CD4-positive, CD25-positive, alpha-beta regulatory T cell (primary cell): Measurements from ENCODE around the gene NAPB. TPM values are rescaled to one million over a fixed set of nuclear protein-coding genes. Genes with fewer than 3 reads are reported as not detected.

Experiments
- ATAC-seq, 2 donors: fragments of 150-1000 bp; cut with Tn5 transposase; one replicate each; pipeline ENCODE4 v1.10.0; 2021; ENCODE audit warnings: low read depth in 2 of 2, moderate number of reproducible peaks in 2 of 2, moderate library complexity in 1 of 2
- DNase-seq, 3 donors: peaks; one replicate each; pipeline versions ENCODE4 v3.0.0 to v3.0.0-alpha.2; 2012 to 2022; ENCODE audit warnings: mixed read lengths in 1 of 3
- H3K27ac ChIP-seq: one replicate; pipeline ENCODE4 v1.7.0; 2013; ENCODE audit warnings: mild to moderate bottlenecking, low read length; ENCODE audit not compliant: insufficient read depth, poor library complexity, severe bottlenecking
- H3K27me3 ChIP-seq: one replicate; pipeline ENCODE4 v1.7.0; 2013; ENCODE audit warnings: low read length; ENCODE audit not compliant: control insufficient read depth, insufficient read depth
- H3K36me3 ChIP-seq: one replicate; pipeline ENCODE4 v1.7.0; 2013; ENCODE audit warnings: mild to moderate bottlenecking, low read length, moderate library complexity; ENCODE audit not compliant: control insufficient read depth, insufficient read depth
- H3K4me1 ChIP-seq: 2 replicates; pipeline ENCODE4 v1.7.0; 2013; ENCODE audit warnings: mild to moderate bottlenecking, low read length; ENCODE audit not compliant: insufficient read depth, control insufficient read depth, poor library complexity, severe bottlenecking
- H3K4me3 ChIP-seq: one replicate; pipeline ENCODE4 v1.7.0; 2013; ENCODE audit warnings: low read depth, mild to moderate bottlenecking, low read length, moderate library complexity
- H3K9me3 ChIP-seq, 2 experiments: 1 replicate in 1 of 2; 2 replicates in 1 of 2; pipeline ENCODE4 v1.7.0; 2013; ENCODE audit warnings: low read length in 2 of 2, mild to moderate bottlenecking in 1 of 2, moderate library complexity in 1 of 2; ENCODE audit not compliant: control insufficient read depth in 2 of 2
- H3K27ac Mint-ChIP-seq, 3 donors: one replicate each; pipeline ENCODE4 v1.8.0; 2020 to 2022; ENCODE audit warnings: mild to moderate bottlenecking in 3 of 3, mixed read lengths in 3 of 3, moderate library complexity in 2 of 3
- H3K27me3 Mint-ChIP-seq: one replicate; pipeline ENCODE4 v1.8.0; 2022; ENCODE audit warnings: mild to moderate bottlenecking, mixed read lengths
- H3K36me3 Mint-ChIP-seq: one replicate; pipeline ENCODE4 v1.8.0; 2020; ENCODE audit warnings: mixed read lengths
- H3K4me1 Mint-ChIP-seq, 4 donors: one replicate each; pipeline ENCODE4 v1.8.0; 2020 to 2022; ENCODE audit warnings: mixed read lengths in 4 of 4, mild to moderate bottlenecking in 1 of 4
- H3K4me3 Mint-ChIP-seq, 4 donors: one replicate each; pipeline ENCODE4 v1.8.0; 2020 to 2022; ENCODE audit warnings: mild to moderate bottlenecking in 4 of 4, mixed read lengths in 4 of 4, moderate library complexity in 3 of 4
- H3K9me3 Mint-ChIP-seq, 7 donors: one replicate each; pipeline ENCODE4 v1.8.0; 2020 to 2022; ENCODE audit warnings: mixed read lengths in 7 of 7, mild to moderate bottlenecking in 3 of 7, moderate library complexity in 2 of 7
- polyA plus RNA-seq, 4 donors: library from polyadenylated mRNA; unstranded; fragments of 300-500 nt; fragmentation: Illumina TruSeq; gene quantifications; one replicate each; pipeline ENCODE4 v1.2.3, GENCODE V29; 2021
- total RNA-seq: library from RNA; stranded (reverse); gene quantifications from one replicate; pipeline ENCODE4 v1.2.3, GENCODE V29; 2022

NAPB gene
- total and polyA plus RNA-seq, 5 donors from 2014 or later, result 3.6 to 10.6 (median 4.5) TPM

GRCh38 chr20:23386304-23387117, 34.8 kb downstream of the NAPB start:
- Histone ChIP-seq H3K9me3 (no peaks in the 10 kb centered on the region), H3K4me3 (no peak overlapping the region), H3K36me3 (peaks cover 24% of the 10 kb centered on the region), H3K27me3 (no peaks in the 10 kb centered on the region), H3K4me1 (no peaks in the 10 kb centered on the region), H3K27ac (no peak overlapping the region)
- Mint-ChIP-seq H3K4me1 (peaks cover 0 to 6% (median 3%) of the 10 kb centered on the region in 4 donors), H3K27ac (no peak overlapping the region), H3K9me3 (no peaks in the 10 kb centered on the region), H3K27me3 (no peaks in the 10 kb centered on the region), H3K4me3 (no peak overlapping the region), H3K36me3 (peaks cover 36% of the 10 kb centered on the region)
- ATAC-seq, result no peak
- no peak for DNase-seq

DNA sequence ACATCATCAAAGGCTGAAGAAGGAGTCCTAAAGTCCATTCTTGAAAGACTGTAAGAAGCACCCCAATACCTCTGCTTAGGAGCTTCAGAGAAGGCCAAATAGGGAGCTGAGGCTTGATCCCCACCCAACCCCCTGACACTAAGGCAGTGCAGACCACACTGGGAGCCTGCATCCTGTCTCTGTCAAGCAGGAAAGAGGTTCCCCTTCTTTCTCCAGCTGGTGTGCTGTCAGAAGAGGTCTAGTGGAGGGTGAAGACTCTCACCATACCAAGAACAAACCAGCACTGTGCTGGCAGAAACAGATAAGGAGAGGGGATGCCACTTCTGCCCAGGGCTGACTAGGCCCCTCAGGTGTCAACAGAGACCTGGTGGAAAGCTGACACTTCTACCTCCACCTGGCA, 39.4 kb downstream of the NAPB start:
- ATAC-seq (no peak), DNase-seq (no peak)
- Histone ChIP-seq H3K36me3 (peaks cover 29% of the 10 kb centered on the region), H3K4me3 (no peak overlapping the region), H3K4me1 (no peaks in the 10 kb centered on the region), H3K9me3 (no peaks in the 10 kb centered on the region), H3K27me3 (no peaks in the 10 kb centered on the region), H3K27ac (no peak overlapping the region)
- peaks cover 0 to 2% (median 0%) of the 10 kb centered on the region in 7 donors for H3K9me3 Mint-ChIP-seq
- H3K27me3 Mint-ChIP-seq, result no peaks in the 10 kb centered on the region
- H3K4me3 Mint-ChIP-seq, result no peak overlapping the region
- peak overlapping the region in 1 of 3 donors; percentile 53 for H3K27ac Mint-ChIP-seq
- peaks cover 46% of the 10 kb centered on the region for H3K36me3 Mint-ChIP-seq
- peaks cover 0 to 6% (median 3%) of the 10 kb centered on the region in 4 donors for H3K4me1 Mint-ChIP-seq

- H3K27ac Mint-ChIP-seq, result no peak overlapping the region
Observed at GRCh38 chr20:23379772-23380171, 41.5 kb downstream of the NAPB start.

DNA sequence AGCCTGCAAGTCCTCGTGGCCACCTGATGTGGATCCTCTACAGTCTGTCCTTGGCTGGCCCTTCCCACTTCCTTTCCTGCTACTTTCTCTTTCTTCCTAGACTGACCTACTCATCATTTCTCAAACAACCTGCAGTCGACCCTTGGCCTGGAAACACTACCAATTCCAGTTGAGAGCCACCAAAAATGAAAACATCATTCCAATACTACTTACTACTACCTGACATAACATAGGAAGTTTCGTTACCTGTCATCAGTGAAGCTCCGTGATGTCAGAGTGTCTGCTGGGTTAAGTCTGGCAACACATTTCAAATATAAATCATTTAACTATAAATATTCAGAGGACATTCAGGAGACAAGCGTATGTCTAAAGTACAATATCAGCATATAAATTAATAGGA, 45.5 kb downstream of the NAPB start:
- Mint-ChIP-seq H3K27me3 (no peaks in the 10 kb centered on the region), H3K4me3 (no peak overlapping the region), H3K9me3 (peaks cover 0 to 2% (median 0%) of the 10 kb centered on the region in 7 donors), H3K36me3 (peaks cover 46% of the 10 kb centered on the region), H3K27ac (peak overlapping the region in 1 of 3 donors; percentile 95), H3K4me1 (peaks cover 0 to 9% (median 2%) of the 10 kb centered on the region in 4 donors)
- Histone ChIP-seq H3K4me1 (no peaks in the 10 kb centered on the region), H3K27ac (no peak overlapping the region), H3K9me3 (no peaks in the 10 kb centered on the region), H3K36me3 (peaks cover 67% of the 10 kb centered on the region), H3K4me3 (no peak overlapping the region), H3K27me3 (no peaks in the 10 kb centered on the region)
- DNase-seq (no peak), ATAC-seq (no peak)

More at GRCh38 chr20:23379772-23380171, 41.5 kb downstream of the NAPB start:
- Histone ChIP-seq H3K36me3 (peaks cover 44% of the 10 kb centered on the region), H3K9me3 (no peaks in the 10 kb centered on the region), H3K4me1 (no peaks in the 10 kb centered on the region), H3K4me3 (no peak overlapping the region), H3K27me3 (no peaks in the 10 kb centered on the region), H3K27ac (no peak overlapping the region)
- peaks cover 56% of the 10 kb centered on the region for H3K36me3 Mint-ChIP-seq
- H3K4me1 Mint-ChIP-seq, result peaks cover 0 to 15% (median 2%) of the 10 kb centered on the region in 4 donors
- peaks cover 0 to 2% (median 0%) of the 10 kb centered on the region in 7 donors for H3K9me3 Mint-ChIP-seq
- H3K27me3 Mint-ChIP-seq, result no peaks in the 10 kb centered on the region
- no peak for ATAC-seq
- H3K4me3 Mint-ChIP-seq, result no peak overlapping the region
- no peak for DNase-seq

GRCh38 chr20:23374441-23374840, 46.8 kb downstream of the NAPB start:
- peaks cover 0 to 2% (median 0%) of the 10 kb centered on the region in 7 donors for H3K9me3 Mint-ChIP-seq

GRCh38 chr20:23371496-23371895, 49.8 kb downstream of the NAPB start:
- no peak overlapping the region for H3K4me3 Mint-ChIP-seq
- no peaks in the 10 kb centered on the region for H3K27me3 Mint-ChIP-seq
- Histone ChIP-seq H3K27me3 (no peaks in the 10 kb centered on the region), H3K36me3 (peaks cover 74% of the 10 kb centered on the region), H3K9me3 (no peaks in the 10 kb centered on the region), H3K27ac (no peak overlapping the region), H3K4me1 (peaks cover 9% of the 10 kb centered on the region), H3K4me3 (no peak overlapping the region)
- H3K9me3 Mint-ChIP-seq, result peaks cover 0 to 2% (median 0%) of the 10 kb centered on the region in 7 donors
- no peak for DNase-seq
- H3K36me3 Mint-ChIP-seq, result peaks cover 44% of the 10 kb centered on the region
- peaks cover 13 to 18% (median 15%) of the 10 kb centered on the region in 4 donors for H3K4me1 Mint-ChIP-seq
- no peak for ATAC-seq
- no peak overlapping the region for H3K27ac Mint-ChIP-seq

More at GRCh38 chr20:23374441-23374840, 46.8 kb downstream of the NAPB start:
- H3K4me3 ChIP-seq, result no peak overlapping the region
- no peak for ATAC-seq
- H3K27ac Mint-ChIP-seq, result no peak overlapping the region
- H3K27me3 Mint-ChIP-seq, result no peaks in the 10 kb centered on the region
- no peak overlapping the region for H3K27ac ChIP-seq
- no peaks in the 10 kb centered on the region for H3K4me1 ChIP-seq
- H3K36me3 ChIP-seq, result peaks cover 71% of the 10 kb centered on the region
- no peak for DNase-seq
- peaks cover 0 to 9% (median 2%) of the 10 kb centered on the region in 4 donors for H3K4me1 Mint-ChIP-seq
- H3K9me3 ChIP-seq, result no peaks in the 10 kb centered on the region
- peaks cover 46% of the 10 kb centered on the region for H3K36me3 Mint-ChIP-seq
- no peaks in the 10 kb centered on the region for H3K27me3 ChIP-seq
- H3K4me3 Mint-ChIP-seq, result no peak overlapping the region

DNA sequence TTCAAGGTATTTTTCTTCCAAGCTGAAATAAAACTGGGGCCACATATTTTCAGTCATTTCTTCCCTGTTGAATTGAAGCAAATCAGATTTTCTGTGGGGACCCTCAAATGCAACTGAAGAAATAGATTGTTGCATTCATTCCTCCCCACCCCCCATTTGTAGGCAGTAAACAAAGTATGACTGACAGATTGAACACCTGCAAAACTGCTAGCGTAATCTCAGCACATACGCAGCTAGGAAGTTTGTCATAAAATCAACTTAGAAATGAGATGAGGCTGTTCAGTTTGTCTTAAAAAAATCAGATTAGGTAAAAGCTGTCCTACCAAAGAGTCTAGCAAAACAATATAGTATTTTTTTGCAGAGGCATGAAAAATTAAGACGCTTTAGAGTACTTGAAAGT, 50.4 kb downstream of the NAPB start:
- ATAC-seq, result no peak
- Histone ChIP-seq H3K27me3 (no peaks in the 10 kb centered on the region), H3K9me3 (no peaks in the 10 kb centered on the region), H3K36me3 (peaks cover 69% of the 10 kb centered on the region), H3K4me1 (peaks cover 15% of the 10 kb centered on the region), H3K4me3 (no peak overlapping the region), H3K27ac (no peak overlapping the region)
- peaks cover 0 to 2% (median 0%) of the 10 kb centered on the region in 7 donors for H3K9me3 Mint-ChIP-seq
- H3K27ac Mint-ChIP-seq, result no peak overlapping the region
- peaks cover 38% of the 10 kb centered on the region for H3K36me3 Mint-ChIP-seq
- no peak overlapping the region for H3K4me3 Mint-ChIP-seq
- no peak for DNase-seq
- no peaks in the 10 kb centered on the region for H3K27me3 Mint-ChIP-seq
- peaks cover 18 to 23% (median 20%) of the 10 kb centered on the region in 4 donors for H3K4me1 Mint-ChIP-seq
